HepG2 (cell line): ENCODE results near the gene PPP1R27. TPM values are rescaled to one million over a fixed set of nuclear protein-coding genes. Genes with fewer than 3 reads are reported as not detected.

ENCODE experiments used
- CHCHD3 ChIP-seq: sonication (generic); formaldehyde crosslinking; IDR thresholded peaks from 2 replicates; pipeline ENCODE4 v1.8.0; 2022; ENCODE audit warnings: mild to moderate bottlenecking, missing genetic modification reagents, moderate library complexity
- CHD2 ChIP-seq: IDR thresholded peaks from 2 replicates; pipeline ENCODE4 v1.6.1; 2011; ENCODE audit warnings: low read depth, low read length, improper control_type of control experiment
- ELF4 ChIP-seq: sonication (generic); formaldehyde crosslinking; IDR thresholded peaks from 2 replicates; pipeline ENCODE4 v1.5.0; 2020; ENCODE audit warnings: missing genetic modification reagents, mild to moderate bottlenecking, moderate library complexity, borderline replicate concordance
- GLI4 ChIP-seq: sonication (generic); formaldehyde crosslinking; IDR thresholded peaks from 2 replicates; pipeline ENCODE4 v1.5.1; 2020; ENCODE audit warnings: missing genetic modification reagents, mild to moderate bottlenecking, moderate library complexity, borderline replicate concordance
- HNRNPL ChIP-seq: fragments of 200-400 bp; formaldehyde crosslinking; IDR thresholded peaks from 2 replicates; pipeline ENCODE4 v1.6.1; 2017; ENCODE audit warnings: mild to moderate bottlenecking, low read depth, low read length
- HOXD1 ChIP-seq: sonication (generic); formaldehyde crosslinking; IDR thresholded peaks from 2 replicates; pipeline ENCODE4 v1.5.0; 2020; ENCODE audit warnings: missing genetic modification reagents
- KDM1A ChIP-seq: IDR thresholded peaks from 2 replicates; pipeline ENCODE4 v1.6.1; 2016; ENCODE audit warnings: missing compliant biosample characterization
- MTERF4 ChIP-seq: sonication (generic); formaldehyde crosslinking; IDR thresholded peaks from 2 replicates; pipeline ENCODE4 v1.8.0; 2023; ENCODE audit warnings: mild to moderate bottlenecking, missing genetic modification reagents
- MYC ChIP-seq: sonication (generic); formaldehyde crosslinking; IDR thresholded peaks from 2 replicates; pipeline ENCODE4 v1.9.0; 2021; ENCODE audit warnings: missing genetic modification reagents, borderline replicate concordance
- NCOA2 ChIP-seq: sonication (generic); formaldehyde crosslinking; IDR thresholded peaks from 2 replicates; pipeline ENCODE4 v1.8.0; 2022; ENCODE audit warnings: inconsistent platforms
- NFKB2 ChIP-seq: sonication (generic); formaldehyde crosslinking; IDR thresholded peaks from 2 replicates; pipeline ENCODE4 v1.4.0; 2020; ENCODE audit warnings: missing genetic modification reagents, borderline replicate concordance
- NRL ChIP-seq: sonication (generic); formaldehyde crosslinking; IDR thresholded peaks from 2 replicates; pipeline ENCODE4 v1.5.0; 2020; ENCODE audit warnings: missing genetic modification reagents, mild to moderate bottlenecking, moderate library complexity, borderline replicate concordance
- SMC3 ChIP-seq: IDR thresholded peaks from 2 replicates; pipeline ENCODE4 v1.6.1; 2011; ENCODE audit warnings: low read length, improper control_type of control experiment
- ZBTB21 ChIP-seq: sonication (generic); formaldehyde crosslinking; IDR thresholded peaks from 2 replicates; pipeline ENCODE4 v1.4.0; 2020; ENCODE audit warnings: missing genetic modification reagents
- ZFP36 ChIP-seq: fragments of 150-350 bp; IDR thresholded peaks from 2 replicates; pipeline ENCODE4 v1.6.1; 2018; ENCODE audit warnings: borderline replicate concordance, low read length, low read depth; ENCODE audit not compliant: partially characterized antibody
- ZFP90 ChIP-seq: sonication (generic); formaldehyde crosslinking; IDR thresholded peaks from 2 replicates; pipeline ENCODE4 v1.8.0; 2022; ENCODE audit warnings: missing genetic modification reagents, mild to moderate bottlenecking, inconsistent platforms, borderline replicate concordance
- ZNF205 ChIP-seq: IDR thresholded peaks from 2 replicates; pipeline ENCODE4 v1.6.1; 2018; ENCODE audit warnings: missing biosample characterization, missing genetic modification reagents
- ZNF567 ChIP-seq: sonication (generic); formaldehyde crosslinking; IDR thresholded peaks from 2 replicates; pipeline ENCODE4 v1.8.1; 2023; ENCODE audit warnings: mild to moderate bottlenecking, missing genetic modification reagents, borderline replicate concordance
- ZNF687 ChIP-seq: sonication (generic); formaldehyde crosslinking; IDR thresholded peaks from 2 replicates; pipeline ENCODE4 v1.5.1; 2020; ENCODE audit warnings: mild to moderate bottlenecking, missing genetic modification reagents, moderate library complexity
- ZNF704 ChIP-seq: sonication (generic); formaldehyde crosslinking; IDR thresholded peaks from 2 replicates; pipeline ENCODE4 v1.8.1; 2023; ENCODE audit warnings: mild to moderate bottlenecking, inconsistent platforms, moderate library complexity, missing genetic modification reagents, borderline replicate concordance
- ZNF709 ChIP-seq: sonication (generic); formaldehyde crosslinking; IDR thresholded peaks from 2 replicates; pipeline ENCODE4 v1.5.0; 2020; ENCODE audit warnings: mild to moderate bottlenecking, missing genetic modification reagents
- ZNF839 ChIP-seq: sonication (generic); formaldehyde crosslinking; IDR thresholded peaks from 2 replicates; pipeline ENCODE4 v1.4.0; 2020; ENCODE audit warnings: missing genetic modification reagents, mild to moderate bottlenecking, borderline replicate concordance
- polyA plus RNA-seq, 8 experiments: library from polyadenylated mRNA; depleted of rRNA in 3 of 8; stranded (reverse) in 7 of 8; unstranded in 1 of 8; fragments of >200 nt; fragmentation: Illumina TruSeq in 4 of 8; extraction: Trizol in 4 of 8; gene quantifications; 2 replicates each; pipeline versions ENCODE4 v1.2.1 to v1.2.3, GENCODE V29; 2011 to 2016; ENCODE audit warnings: low read depth in 4 of 8, missing spikeins in 1 of 8, mixed read lengths in 1 of 8; ENCODE audit not compliant: insufficient read depth in 1 of 8
- total RNA-seq, 5 experiments: library from RNA; depleted of rRNA; stranded (reverse); fragments of >200 nt; fragmentation: Illumina TruSeq; extraction: Trizol; gene quantifications; 2 replicates each; pipeline ENCODE4 v1.2.3, GENCODE V29; 2016; ENCODE audit warnings: low read depth in 1 of 5

Gene PPP1R27
- total and polyA plus RNA-seq, 2 of the 13 experiments (the other 11 are each of a cell fraction or from before 2014, with no cell fraction given): 0.17 to 1.00 TPM

GRCh38 chr17:81832608-81833159, 2.2 kb downstream of the PPP1R27 start (continued):
- no peak for TF ChIP-seq ZNF567 (CRISPR knock-in tag)
- no peak for TF ChIP-seq MYC (CRISPR knock-in tag)
- 0 out of 2 replicates have a peak, but pooled peaks have one; percentile 40 for TF ChIP-seq ZNF205 (CRISPR knock-in tag)
- peak; percentile 61 for TF ChIP-seq ZFP90 (CRISPR knock-in tag)
- no peak for TF ChIP-seq ZFP36
- TF ChIP-seq NFKB2 (CRISPR knock-in tag): no peak
- no peak for TF ChIP-seq CHCHD3 (CRISPR knock-in tag)
- peak; percentile 32; the same call in 1 of the 2 replicates for TF ChIP-seq ZNF687 (CRISPR knock-in tag)
- TF ChIP-seq CHD2: no peak; the same call in 1 of the 2 replicates
- peak; percentile 82 for TF ChIP-seq MTERF4
- TF ChIP-seq ZNF704 (CRISPR knock-in tag): no peak
- peak; percentile 9; the same call in 1 of the 2 replicates for TF ChIP-seq ZNF839 (CRISPR knock-in tag)
- TF ChIP-seq ZBTB21 (CRISPR knock-in tag): 0 out of 2 replicates have a peak, but pooled peaks have one; percentile 4
- no peak for TF ChIP-seq SMC3
- no peak for TF ChIP-seq NCOA2 (CRISPR knock-in tag)
- no peak for TF ChIP-seq ELF4 (CRISPR knock-in tag)
- TF ChIP-seq ZNF709 (CRISPR knock-in tag): peak; percentile 27
- TF ChIP-seq HOXD1 (CRISPR knock-in tag): 0 out of 2 replicates have a peak, but pooled peaks have one; percentile 49
- TF ChIP-seq GLI4 (CRISPR knock-in tag): peak; percentile 92; the same call in 1 of the 2 replicates
- TF ChIP-seq KDM1A (CRISPR knock-in tag): no peak
- TF ChIP-seq HNRNPL: 0 out of 2 replicates have a peak, but pooled peaks have one; percentile 46
- peak; percentile 87; the same call in 1 of the 2 replicates for TF ChIP-seq NRL
